ENCODE results near the gene PLAAT4.

Gene PLAAT4

DNA sequence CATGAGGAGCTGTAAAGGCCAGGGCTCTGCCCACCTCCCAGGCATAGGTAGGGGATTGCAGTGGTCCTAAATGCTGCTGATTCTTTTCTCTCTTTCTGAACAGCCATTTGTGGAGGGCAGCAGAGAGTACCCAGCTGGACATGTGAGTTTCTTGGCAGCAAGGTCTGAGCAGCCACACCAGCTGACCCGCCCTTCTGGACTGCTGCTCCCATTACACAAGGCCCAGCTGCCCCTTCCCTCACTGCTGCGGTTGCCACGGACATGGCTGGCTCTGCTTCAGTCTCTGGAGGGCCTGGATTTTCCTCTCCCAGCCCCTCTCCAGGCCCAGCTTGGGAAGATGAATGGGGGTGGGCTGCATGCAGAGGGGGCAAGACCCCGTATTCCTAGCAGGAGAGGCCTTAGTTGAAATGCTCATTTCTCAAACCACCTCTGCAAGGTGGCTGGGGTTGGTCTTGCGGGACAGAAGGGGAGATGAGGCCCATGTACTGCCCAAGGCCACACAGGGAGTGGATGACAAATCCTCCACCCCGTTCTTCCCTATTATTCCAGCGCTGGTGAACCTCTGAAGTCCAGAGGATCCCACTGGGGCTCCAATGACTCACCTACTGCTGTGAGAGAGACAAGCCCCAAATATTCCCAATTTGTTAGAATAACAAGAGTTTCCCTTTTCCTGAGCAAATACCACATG is 26.1 kb upstream of the PLAAT4 start:
- Histone ChIP-seq H3K4me3 (ENCODE audit: insufficient read depth, low read depth, low read length) (no peak overlapping the region), H3K4me1 (ENCODE audit: control insufficient read depth, insufficient read depth, low read length) (peaks cover 3% of the 10 kb centered on the region), H3K9me3 (ENCODE audit: control insufficient read depth, low read length) (no peaks in the 10 kb centered on the region), H3K27ac (ENCODE audit: insufficient read depth, low read depth, low read length, poor library complexity, severe bottlenecking) (no peak overlapping the region), H3K27me3 (ENCODE audit: control insufficient read depth, insufficient read depth, low read length, poor library complexity, severe bottlenecking) (no peaks in the 10 kb centered on the region), H3K36me3 (ENCODE audit: control insufficient read depth, insufficient read depth, low read length) (no peaks in the 10 kb centered on the region)
- 66 to 70% methylated on average over 7 of the region's 7 CpGs for WGBS, 2 experiments

DNA sequence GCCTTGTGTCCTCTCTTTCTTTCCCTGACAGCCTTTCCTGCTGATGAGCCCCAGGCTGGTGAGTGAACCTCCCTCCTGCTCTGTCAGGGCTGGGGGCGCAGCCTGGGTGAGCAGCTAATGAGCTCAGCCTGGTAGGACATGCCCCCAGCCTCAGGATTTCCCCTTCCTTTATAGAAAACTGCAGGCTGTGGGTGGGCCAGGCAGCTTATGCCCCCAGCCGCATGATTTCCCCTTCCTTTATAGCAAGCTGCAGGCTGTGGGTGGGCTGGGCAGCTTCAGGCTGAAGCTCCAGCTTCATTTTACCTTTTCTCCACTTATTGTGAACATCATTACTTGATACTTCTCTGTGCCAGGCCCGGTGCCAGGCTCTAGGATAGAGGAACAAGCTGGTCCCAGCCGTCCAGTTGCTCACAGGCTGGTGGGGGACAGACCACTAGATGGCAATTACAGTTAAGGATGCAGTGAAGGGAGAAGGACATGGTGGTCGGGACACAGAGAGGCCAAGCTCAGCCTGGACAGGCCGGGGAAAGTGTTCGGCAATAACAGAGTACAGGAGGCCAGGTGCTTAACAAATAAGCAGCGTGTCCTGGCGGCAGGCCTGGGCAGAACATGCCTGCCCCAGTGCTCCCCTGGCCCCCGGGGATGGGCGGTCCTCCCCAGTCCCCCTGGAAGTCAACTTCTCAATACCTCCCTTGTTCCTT is 25.4 kb upstream of the PLAAT4 start:
- Histone ChIP-seq H3K27ac (ENCODE audit: insufficient read depth, low read depth, low read length, poor library complexity, severe bottlenecking) (no peak overlapping the region), H3K36me3 (ENCODE audit: control insufficient read depth, insufficient read depth, low read length) (no peaks in the 10 kb centered on the region), H3K27me3 (ENCODE audit: control insufficient read depth, insufficient read depth, low read length, poor library complexity, severe bottlenecking) (no peaks in the 10 kb centered on the region), H3K9me3 (ENCODE audit: control insufficient read depth, low read length) (no peaks in the 10 kb centered on the region), H3K4me3 (ENCODE audit: insufficient read depth, low read depth, low read length) (no peak overlapping the region), H3K4me1 (ENCODE audit: control insufficient read depth, insufficient read depth, low read length) (peaks cover 3% of the 10 kb centered on the region)
- WGBS, 2 experiments, result 81 to 86% methylated on average over 11 of the region's 11 CpGs

GRCh38 chr11:63512816-63513215 is 23.8 kb upstream of the PLAAT4 start:
- Histone ChIP-seq H3K4me1 (ENCODE audit: control insufficient read depth, insufficient read depth, low read length) (peaks cover 3% of the 10 kb centered on the region), H3K9me3 (ENCODE audit: control insufficient read depth, low read length) (no peaks in the 10 kb centered on the region), H3K36me3 (ENCODE audit: control insufficient read depth, insufficient read depth, low read length) (no peaks in the 10 kb centered on the region), H3K27ac (ENCODE audit: insufficient read depth, low read depth, low read length, poor library complexity, severe bottlenecking) (no peak overlapping the region), H3K27me3 (ENCODE audit: control insufficient read depth, insufficient read depth, low read length, poor library complexity, severe bottlenecking) (no peaks in the 10 kb centered on the region), H3K4me3 (ENCODE audit: insufficient read depth, low read depth, low read length) (no peak overlapping the region)
- 95% methylated on average over 7 of the region's 7 CpGs for WGBS, 2 experiments

- Histone ChIP-seq H3K4me1 (ENCODE audit: control insufficient read depth, insufficient read depth, low read length) (no peaks in the 10 kb centered on the region), H3K27ac (ENCODE audit: insufficient read depth, low read depth, low read length, poor library complexity, severe bottlenecking) (no peak overlapping the region), H3K27me3 (ENCODE audit: control insufficient read depth, insufficient read depth, low read length, poor library complexity, severe bottlenecking) (no peaks in the 10 kb centered on the region), H3K9me3 (ENCODE audit: control insufficient read depth, low read length) (no peaks in the 10 kb centered on the region), H3K36me3 (ENCODE audit: control insufficient read depth, insufficient read depth, low read length) (no peaks in the 10 kb centered on the region), H3K4me3 (ENCODE audit: insufficient read depth, low read depth, low read length) (no peak overlapping the region)
- WGBS, 2 experiments, result 92 to 95% methylated on average over 6 of the region's 6 CpGs
Observed at GRCh38 chr11:63516109-63516508, 20.5 kb upstream of the PLAAT4 start.

GRCh38 chr11:63517156-63517555 is 19.5 kb upstream of the PLAAT4 start:
- Histone ChIP-seq H3K4me1 (ENCODE audit: control insufficient read depth, insufficient read depth, low read length) (no peaks in the 10 kb centered on the region), H3K27me3 (ENCODE audit: control insufficient read depth, insufficient read depth, low read length, poor library complexity, severe bottlenecking) (no peaks in the 10 kb centered on the region), H3K9me3 (ENCODE audit: control insufficient read depth, low read length) (no peaks in the 10 kb centered on the region), H3K4me3 (ENCODE audit: insufficient read depth, low read depth, low read length) (no peak overlapping the region), H3K27ac (ENCODE audit: insufficient read depth, low read depth, low read length, poor library complexity, severe bottlenecking) (no peak overlapping the region), H3K36me3 (ENCODE audit: control insufficient read depth, insufficient read depth, low read length) (no peaks in the 10 kb centered on the region)
- WGBS, 2 experiments, result 90 to 100% methylated on average over 1 to 5 of the region's 5 CpGs

GRCh38 chr11:63518548-63518947 is 18.1 kb upstream of the PLAAT4 start:
- Histone ChIP-seq H3K36me3 (ENCODE audit: control insufficient read depth, insufficient read depth, low read length) (no peaks in the 10 kb centered on the region), H3K9me3 (ENCODE audit: control insufficient read depth, low read length) (no peaks in the 10 kb centered on the region), H3K27me3 (ENCODE audit: control insufficient read depth, insufficient read depth, low read length, poor library complexity, severe bottlenecking) (no peaks in the 10 kb centered on the region), H3K4me1 (ENCODE audit: control insufficient read depth, insufficient read depth, low read length) (no peaks in the 10 kb centered on the region), H3K27ac (ENCODE audit: insufficient read depth, low read depth, low read length, poor library complexity, severe bottlenecking) (no peak overlapping the region), H3K4me3 (ENCODE audit: insufficient read depth, low read depth, low read length) (no peak overlapping the region)
- 84 to 91% methylated on average over 1 of the region's 1 CpG for WGBS, 2 experiments

DNA sequence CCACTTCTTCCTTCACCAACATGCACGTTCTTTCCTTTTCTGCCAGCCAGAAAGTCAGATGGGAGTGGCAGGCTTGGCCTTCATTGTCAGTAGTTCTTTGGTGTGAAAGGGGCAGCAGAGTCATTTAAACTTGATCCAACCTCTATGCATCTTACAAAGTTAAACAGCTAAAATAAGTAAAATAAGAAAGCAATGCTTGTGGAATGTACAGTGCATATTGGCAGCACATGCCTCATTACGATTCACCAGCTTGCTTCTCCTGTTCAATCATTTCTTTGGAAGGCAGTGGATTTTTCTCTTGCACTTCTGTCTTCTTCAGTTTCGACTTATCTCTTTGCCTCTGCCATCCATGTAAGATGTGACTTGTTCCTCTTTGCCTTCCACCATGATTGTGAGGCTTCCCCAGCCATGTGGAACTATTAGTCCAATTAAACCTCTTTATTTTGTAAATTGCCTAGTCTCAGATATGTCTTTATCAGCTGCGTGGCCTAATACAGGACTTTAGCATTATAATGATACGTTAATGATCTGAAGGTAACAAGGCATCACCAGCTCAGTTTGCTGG is 15.9 kb upstream of the PLAAT4 start:
- no peaks in the 10 kb centered on the region for H3K9me3 ChIP-seq (ENCODE audit: control insufficient read depth, low read length)
- H3K36me3 ChIP-seq (ENCODE audit: control insufficient read depth, insufficient read depth, low read length), result no peaks in the 10 kb centered on the region
- WGBS, 2 experiments, result 92 to 94% methylated on average over 4 to 5 of the region's 5 CpGs
- no peak overlapping the region for H3K27ac ChIP-seq (ENCODE audit: insufficient read depth, low read depth, low read length, poor library complexity, severe bottlenecking)
- no peak overlapping the region for H3K4me3 ChIP-seq (ENCODE audit: insufficient read depth, low read depth, low read length)
- no peaks in the 10 kb centered on the region for H3K27me3 ChIP-seq (ENCODE audit: control insufficient read depth, insufficient read depth, low read length, poor library complexity, severe bottlenecking)
- H3K4me1 ChIP-seq (ENCODE audit: control insufficient read depth, insufficient read depth, low read length), result no peaks in the 10 kb centered on the region

GRCh38 chr11:63521896-63522295 is 14.7 kb upstream of the PLAAT4 start:
- no peak overlapping the region for H3K27ac ChIP-seq (ENCODE audit: insufficient read depth, low read depth, low read length, poor library complexity, severe bottlenecking)
- H3K4me3 ChIP-seq (ENCODE audit: insufficient read depth, low read depth, low read length), result no peak overlapping the region
- H3K27me3 ChIP-seq (ENCODE audit: control insufficient read depth, insufficient read depth, low read length, poor library complexity, severe bottlenecking), result no peaks in the 10 kb centered on the region
- no peaks in the 10 kb centered on the region for H3K9me3 ChIP-seq (ENCODE audit: control insufficient read depth, low read length)
- WGBS, 2 experiments, result 87 to 100% methylated on average over 1 of the region's 2 CpGs
- no peaks in the 10 kb centered on the region for H3K4me1 ChIP-seq (ENCODE audit: control insufficient read depth, insufficient read depth, low read length)
- H3K36me3 ChIP-seq (ENCODE audit: control insufficient read depth, insufficient read depth, low read length), result no peaks in the 10 kb centered on the region

DNA sequence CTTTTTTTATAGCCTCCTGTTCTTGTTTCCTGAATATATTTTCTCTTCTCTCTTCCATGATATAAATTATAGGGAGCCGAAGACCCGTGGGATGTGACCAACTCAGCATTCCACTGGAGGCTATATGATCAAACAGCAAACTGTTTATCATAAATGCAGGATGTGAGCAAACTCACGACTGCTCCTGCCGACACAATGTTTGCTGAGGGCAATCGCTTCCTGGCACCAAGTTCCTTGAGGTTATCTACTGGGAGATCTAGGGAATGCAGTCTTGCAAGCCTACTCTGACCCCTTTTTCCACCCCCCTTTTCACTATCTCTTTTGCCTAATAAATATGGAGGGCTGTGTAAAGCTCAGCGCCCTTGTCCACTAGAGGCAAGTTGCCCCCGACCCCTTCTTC is 13.5 kb upstream of the PLAAT4 start:
- H3K27me3 ChIP-seq (ENCODE audit: control insufficient read depth, insufficient read depth, low read length, poor library complexity, severe bottlenecking), result no peaks in the 10 kb centered on the region
- H3K9me3 ChIP-seq (ENCODE audit: control insufficient read depth, low read length), result no peaks in the 10 kb centered on the region
- no peak overlapping the region for H3K27ac ChIP-seq (ENCODE audit: insufficient read depth, low read depth, low read length, poor library complexity, severe bottlenecking)
- no peaks in the 10 kb centered on the region for H3K4me1 ChIP-seq (ENCODE audit: control insufficient read depth, insufficient read depth, low read length)
- H3K36me3 ChIP-seq (ENCODE audit: control insufficient read depth, insufficient read depth, low read length), result no peaks in the 10 kb centered on the region
- WGBS, 2 experiments, result 93 to 95% methylated on average over 7 of the region's 7 CpGs
- no peak overlapping the region for H3K4me3 ChIP-seq (ENCODE audit: insufficient read depth, low read depth, low read length)

GRCh38 chr11:63527667-63528066 is 8.9 kb upstream of the PLAAT4 start:
- peaks cover 15% of the 10 kb centered on the region for H3K4me1 ChIP-seq (ENCODE audit: control insufficient read depth, insufficient read depth, low read length)
- H3K27ac ChIP-seq (ENCODE audit: insufficient read depth, low read depth, low read length, poor library complexity, severe bottlenecking), result no peak overlapping the region
- peaks cover 4% of the 10 kb centered on the region for H3K27me3 ChIP-seq (ENCODE audit: control insufficient read depth, insufficient read depth, low read length, poor library complexity, severe bottlenecking)
- no peaks in the 10 kb centered on the region for H3K36me3 ChIP-seq (ENCODE audit: control insufficient read depth, insufficient read depth, low read length)
- WGBS, 2 experiments, result 88 to 89% methylated on average over 2 of the region's 2 CpGs
- H3K9me3 ChIP-seq (ENCODE audit: control insufficient read depth, low read length), result no peaks in the 10 kb centered on the region
- H3K4me3 ChIP-seq (ENCODE audit: insufficient read depth, low read depth, low read length), result no peak overlapping the region

All from ectodermal cell (in vitro differentiated cells).